Activated CD4-positive, alpha-beta T cell treated with anti-CD3 and anti-CD28 coated beads, Interleukin-2, amount 10 ng/mL, durations not matched to agents 7 days and 5 days (primary cell): ENCODE measurements around the gene EOMES. TPM values are rescaled to one million over a fixed set of nuclear protein-coding genes. Genes with fewer than 3 reads are reported as not detected.

ENCODE experiments used
- CTCF ChIA-PET: fragments of 350-600 bp; sonication (Branson Sonifier 250); formaldehyde crosslinking; loops from one replicate; lab custom pipeline; 2021; ENCODE audit warnings: antibody characterized with exemption; lab: Charles Lee
- POLR2A ChIA-PET: fragments of 350-600 bp; sonication (Branson Sonifier 250); formaldehyde crosslinking; loops from one replicate; lab custom pipeline; 2021; ENCODE audit warnings: antibody characterized with exemption; lab: Charles Lee
- DNase-seq: peaks from one replicate; pipeline ENCODE4 v3.0.0-alpha.2; 2020
- H3K27ac Mint-ChIP-seq: one replicate; pipeline ENCODE4 v1.8.0; 2021; ENCODE audit warnings: mild to moderate bottlenecking, moderate library complexity, mixed read lengths
- H3K27me3 Mint-ChIP-seq: one replicate; pipeline ENCODE4 v1.8.0; 2021; ENCODE audit warnings: mixed read lengths
- H3K36me3 Mint-ChIP-seq: one replicate; pipeline ENCODE4 v1.8.0; 2021; ENCODE audit warnings: low read depth, mixed read lengths
- H3K4me1 Mint-ChIP-seq: one replicate; pipeline ENCODE4 v1.8.0; 2021; ENCODE audit warnings: mixed read lengths
- H3K4me3 Mint-ChIP-seq: one replicate; pipeline ENCODE4 v1.8.0; 2021; ENCODE audit warnings: mild to moderate bottlenecking, moderate library complexity, mixed read lengths
- H3K9me3 Mint-ChIP-seq: one replicate; pipeline ENCODE4 v1.8.0; 2021; ENCODE audit warnings: mixed read lengths
- total RNA-seq, 2 experiments: library from RNA; stranded (reverse); gene quantifications; one replicate each; pipeline ENCODE4 v1.2.3, GENCODE V29; 2021

EOMES gene
- total RNA-seq, 2 experiments from 2014 or later: 0.50 to 0.52 TPM

- DNase-seq: no peak
- Mint-ChIP-seq H3K27me3 (peaks cover 86% of the 10 kb centered on the region), H3K9me3 (no peaks in the 10 kb centered on the region), H3K27ac (no peak overlapping the region), H3K36me3 (peaks cover 9% of the 10 kb centered on the region), H3K4me1 (peaks cover 35% of the 10 kb centered on the region), H3K4me3 (no peak overlapping the region)
- CTCF ChIA-PET: interaction anchor here (1.1 to 1.5 kb wide), 2 partner anchors 172 to 610 kb away, joined by 3 to 4 read pairs; no protein-coding TSS in a partner anchor
- POLR2A ChIA-PET: no interaction called here
Observed at GRCh38 chr3:27717200-27717852, 4.8 kb downstream of the EOMES start.

GRCh38 chr3:27716309-27716708, 5.8 kb downstream of the EOMES start:
- H3K9me3 Mint-ChIP-seq: no peaks in the 10 kb centered on the region
- H3K27ac Mint-ChIP-seq: no peak overlapping the region
- DNase-seq: no peak
- H3K36me3 Mint-ChIP-seq: peaks cover 9% of the 10 kb centered on the region
- CTCF ChIA-PET: interaction anchor here (0.6 to 1.1 kb wide), 2 partner anchors 173 to 269 kb away, joined by 3 to 4 read pairs; no protein-coding TSS in a partner anchor
- POLR2A ChIA-PET: interaction anchor here (0.6 kb wide), 1 partner anchor 126 kb away, joined by 4 read pairs; no protein-coding TSS in a partner anchor
- peaks cover 36% of the 10 kb centered on the region for H3K4me1 Mint-ChIP-seq
- H3K27me3 Mint-ChIP-seq: peaks cover 85% of the 10 kb centered on the region
- no peak overlapping the region for H3K4me3 Mint-ChIP-seq

GRCh38 chr3:27715863-27716262, 6.3 kb downstream of the EOMES start:
- Mint-ChIP-seq H3K4me1 (peaks cover 31% of the 10 kb centered on the region), H3K4me3 (no peak overlapping the region), H3K27me3 (peaks cover 83% of the 10 kb centered on the region), H3K9me3 (no peaks in the 10 kb centered on the region), H3K36me3 (peaks cover 7% of the 10 kb centered on the region), H3K27ac (no peak overlapping the region)
- ChIA-PET POLR2A (no interaction called here), CTCF (interaction anchor here (0.6 kb wide), 1 partner anchor 269 kb away, joined by 4 read pairs; no protein-coding TSS in a partner anchor)
- DNase-seq: no peak

GRCh38 chr3:27715454-27715806, 6.7 kb downstream of the EOMES start:
- Mint-ChIP-seq H3K9me3 (no peaks in the 10 kb centered on the region), H3K36me3 (peaks cover 5% of the 10 kb centered on the region), H3K27ac (no peak overlapping the region), H3K4me1 (peaks cover 29% of the 10 kb centered on the region), H3K27me3 (peaks cover 83% of the 10 kb centered on the region), H3K4me3 (no peak overlapping the region)
- no peak for DNase-seq
- CTCF ChIA-PET: interaction anchor here (1.0 to 1.2 kb wide), 2 partner anchors 42 to 613 kb away, joined by 3 to 4 read pairs; no protein-coding TSS in a partner anchor
- POLR2A ChIA-PET: no interaction called here

GRCh38 chr3:27714692-27715453, 7.2 kb downstream of the EOMES start:
- CTCF ChIA-PET: interaction anchor here (0.9 to 1.2 kb wide), 3 partner anchors 9 to 614 kb away, joined by 3 to 4 read pairs (median 3); no protein-coding TSS in a partner anchor
- no peaks in the 10 kb centered on the region for H3K9me3 Mint-ChIP-seq
- peak overlapping the region; percentile 84 for H3K4me3 Mint-ChIP-seq
- peaks cover 29% of the 10 kb centered on the region for H3K4me1 Mint-ChIP-seq
- H3K27ac Mint-ChIP-seq: no peak overlapping the region
- no peak for DNase-seq
- POLR2A ChIA-PET: no interaction called here
- peaks cover 82% of the 10 kb centered on the region for H3K27me3 Mint-ChIP-seq
- peaks cover 5% of the 10 kb centered on the region for H3K36me3 Mint-ChIP-seq

- Mint-ChIP-seq H3K9me3 (no peaks in the 10 kb centered on the region), H3K4me3 (peak overlapping the region; percentile 84), H3K27ac (no peak overlapping the region), H3K4me1 (peaks cover 29% of the 10 kb centered on the region), H3K27me3 (peaks cover 77% of the 10 kb centered on the region), H3K36me3 (peaks cover 5% of the 10 kb centered on the region)
- DNase-seq: no peak
- ChIA-PET CTCF (interaction anchor here (0.9 to 3.3 kb wide), 4 partner anchors 10 to 614 kb away, joined by 3 to 36 read pairs (median 4); no protein-coding TSS in a partner anchor), POLR2A (no interaction called here)
Observed at GRCh38 chr3:27714146-27714526, 8.0 kb downstream of the EOMES start.

GRCh38 chr3:27713435-27714145, 8.5 kb downstream of the EOMES start:
- DNase-seq: no peak
- H3K27ac Mint-ChIP-seq: no peak overlapping the region
- peaks cover 5% of the 10 kb centered on the region for H3K36me3 Mint-ChIP-seq
- no peaks in the 10 kb centered on the region for H3K9me3 Mint-ChIP-seq
- POLR2A ChIA-PET: no interaction called here
- H3K4me3 Mint-ChIP-seq: peak overlapping the region; percentile 84
- CTCF ChIA-PET: interaction anchor here (1.0 to 3.3 kb wide), 6 partner anchors 8 to 614 kb away, joined by 3 to 36 read pairs (median 13); partner anchors contain the start of gene EOMES
- peaks cover 77% of the 10 kb centered on the region for H3K27me3 Mint-ChIP-seq
- H3K4me1 Mint-ChIP-seq: peaks cover 29% of the 10 kb centered on the region

GRCh38 chr3:27713078-27713423, 9.1 kb downstream of the EOMES start:
- H3K27me3 Mint-ChIP-seq: peaks cover 76% of the 10 kb centered on the region
- POLR2A ChIA-PET: no interaction called here
- CTCF ChIA-PET: interaction anchor here (0.6 to 3.3 kb wide), 10 partner anchors 8 to 636 kb away, joined by 3 to 36 read pairs (median 11); partner anchors contain the start of genes AZI2, EOMES and ZCWPW2
- H3K4me1 Mint-ChIP-seq: peaks cover 29% of the 10 kb centered on the region
- no peak overlapping the region for H3K27ac Mint-ChIP-seq
- H3K9me3 Mint-ChIP-seq: no peaks in the 10 kb centered on the region
- DNase-seq: no peak
- H3K36me3 Mint-ChIP-seq: peaks cover 5% of the 10 kb centered on the region
- H3K4me3 Mint-ChIP-seq: peak overlapping the region; percentile 84

- Mint-ChIP-seq H3K27me3 (peaks cover 70% of the 10 kb centered on the region), H3K36me3 (peaks cover 5% of the 10 kb centered on the region), H3K4me1 (peaks cover 29% of the 10 kb centered on the region), H3K4me3 (peak overlapping the region; percentile 84), H3K27ac (peak overlapping the region; percentile 48), H3K9me3 (no peaks in the 10 kb centered on the region)
- ChIA-PET CTCF (interaction anchor here (0.6 to 3.3 kb wide), 25 partner anchors 9 to 637 kb away, joined by 3 to 36 read pairs (median 3); partner anchors contain the start of genes AZI2, EOMES and ZCWPW2), POLR2A (no interaction called here)
- peak; percentile 84 for DNase-seq
Observed at GRCh38 chr3:27712136-27713077, 9.7 kb downstream of the EOMES start.

- DNase-seq: no peak
- H3K9me3 Mint-ChIP-seq: no peaks in the 10 kb centered on the region
- peaks cover 42% of the 10 kb centered on the region for H3K27me3 Mint-ChIP-seq
- no peak overlapping the region for H3K27ac Mint-ChIP-seq
- no peaks in the 10 kb centered on the region for H3K36me3 Mint-ChIP-seq
- ChIA-PET POLR2A (interaction anchor here (0.6 kb wide), 1 partner anchor 614 kb away, joined by 4 read pairs; no protein-coding TSS in a partner anchor), CTCF (interaction anchor here (1.0 kb wide), 1 partner anchor 29 kb away, joined by 3 read pairs; no protein-coding TSS in a partner anchor)
- no peak overlapping the region for H3K4me3 Mint-ChIP-seq
- peaks cover 11% of the 10 kb centered on the region for H3K4me1 Mint-ChIP-seq
Observed at GRCh38 chr3:27708250-27708649, 13.9 kb downstream of the EOMES start.

GRCh38 chr3:27699067-27699466, 23.1 kb downstream of the EOMES start:
- H3K4me1 Mint-ChIP-seq: no peaks in the 10 kb centered on the region
- peaks cover 2% of the 10 kb centered on the region for H3K9me3 Mint-ChIP-seq
- H3K27ac Mint-ChIP-seq: no peak overlapping the region
- CTCF ChIA-PET: interaction anchor here (1.0 kb wide), 1 partner anchor 18 kb away, joined by 4 read pairs; no protein-coding TSS in a partner anchor
- H3K27me3 Mint-ChIP-seq: peaks cover 4% of the 10 kb centered on the region
- no peak overlapping the region for H3K4me3 Mint-ChIP-seq
- no peak for DNase-seq
- H3K36me3 Mint-ChIP-seq: no peaks in the 10 kb centered on the region
- POLR2A ChIA-PET: no interaction called here
